ENCODE measurements around the gene SMIM36. TPM values are rescaled to one million over a fixed set of nuclear protein-coding genes. Genes with fewer than 3 reads are reported as not detected.
A peak's percentile ranks its signal among the peaks of the same experiment; 100 is the strongest.

Gene SMIM36
- total and polyA plus RNA-seq, 2 experiments from 2014 or later = not detected

- H2AFZ ChIP-seq = no peak overlapping the region
- no peak overlapping the region for H3K27ac ChIP-seq
- H3K27me3 ChIP-seq = no peaks in the 10 kb centered on the region
- peaks cover 22% of the 10 kb centered on the region for H3K4me1 ChIP-seq (ENCODE audit: insufficient read depth)
- no peak overlapping the region for H3K4me2 ChIP-seq
- DNase-seq (ENCODE audit: low spot score) = no peak
- H3K9me2 ChIP-seq (replicated peaks; ENCODE audit: insufficient read depth) = no peaks in the 10 kb centered on the region
- H3K36me3 ChIP-seq (replicated peaks; ENCODE audit: insufficient read depth, low read depth) = no peaks in the 10 kb centered on the region
- TF ChIP-seq EZH2 (IDR thresholded peaks at IDR 0.05; ENCODE audit: borderline replicate concordance) = no peak
- no peak for TF ChIP-seq EZH2phosphoT487 (IDR thresholded peaks at IDR 0.05; ENCODE audit: low read depth, severe bottlenecking, unreplicated experiment)
- no peak for TF ChIP-seq CTCF (IDR thresholded peaks at IDR 0.05; ENCODE audit: poor library complexity)
- H3K79me2 ChIP-seq = peaks cover 27% of the 10 kb centered on the region
- H3K9me3 ChIP-seq (ENCODE audit: low read depth) = no peaks in the 10 kb centered on the region
- H3K4me3 ChIP-seq = no peak overlapping the region
- 86% methylated on average over 1 of the region's 1 CpG for WGBS (ENCODE audit: low lambda C conversion rate, missing lambda C conversion rate)
- H4K20me1 ChIP-seq (ENCODE audit: insufficient read depth, poor library complexity, severe bottlenecking) = no peaks in the 10 kb centered on the region
These were observed 99.8 kb downstream of the SMIM36 start for GRCh38 chr17:55411463-55411855.

GRCh38 chr17:55410722-55411462 is 100.4 kb downstream of the SMIM36 start:
- TF ChIP-seq EZH2phosphoT487 (IDR thresholded peaks at IDR 0.05; ENCODE audit: low read depth, severe bottlenecking, unreplicated experiment) (no peak), CTCF (IDR thresholded peaks at IDR 0.05; ENCODE audit: poor library complexity) (no peak), EZH2 (IDR thresholded peaks at IDR 0.05; ENCODE audit: borderline replicate concordance) (no peak)
- H3K27me3 ChIP-seq = no peaks in the 10 kb centered on the region
- no peaks in the 10 kb centered on the region for H3K9me2 ChIP-seq (replicated peaks; ENCODE audit: insufficient read depth)
- no peak for DNase-seq (ENCODE audit: low spot score)
- 95% methylated on average over 5 of the region's 5 CpGs for WGBS (ENCODE audit: low lambda C conversion rate, missing lambda C conversion rate)
- no peak overlapping the region for H3K4me2 ChIP-seq
- H4K20me1 ChIP-seq (ENCODE audit: insufficient read depth, poor library complexity, severe bottlenecking) = no peaks in the 10 kb centered on the region
- no peak overlapping the region for H3K4me3 ChIP-seq
- no peak overlapping the region for H2AFZ ChIP-seq
- H3K27ac ChIP-seq = no peak overlapping the region
- no peaks in the 10 kb centered on the region for H3K36me3 ChIP-seq (replicated peaks; ENCODE audit: insufficient read depth, low read depth)
- no peaks in the 10 kb centered on the region for H3K9me3 ChIP-seq (ENCODE audit: low read depth)
- H3K79me2 ChIP-seq = peaks cover 21% of the 10 kb centered on the region
- peaks cover 22% of the 10 kb centered on the region for H3K4me1 ChIP-seq (ENCODE audit: insufficient read depth)

- H3K9me3 ChIP-seq (ENCODE audit: low read depth) = no peaks in the 10 kb centered on the region
- over 99% methylated on average over 4 of the region's 4 CpGs for WGBS (ENCODE audit: low lambda C conversion rate, missing lambda C conversion rate)
- no peak for TF ChIP-seq EZH2phosphoT487 (IDR thresholded peaks at IDR 0.05; ENCODE audit: low read depth, severe bottlenecking, unreplicated experiment)
- TF ChIP-seq EZH2 (IDR thresholded peaks at IDR 0.05; ENCODE audit: borderline replicate concordance) = no peak
- no peak for TF ChIP-seq CTCF (IDR thresholded peaks at IDR 0.05; ENCODE audit: poor library complexity)
- H4K20me1 ChIP-seq (ENCODE audit: insufficient read depth, poor library complexity, severe bottlenecking) = no peaks in the 10 kb centered on the region
- no peaks in the 10 kb centered on the region for H3K9me2 ChIP-seq (replicated peaks; ENCODE audit: insufficient read depth)
- peaks cover 22% of the 10 kb centered on the region for H3K4me1 ChIP-seq (ENCODE audit: insufficient read depth)
- H3K79me2 ChIP-seq = peaks cover 7% of the 10 kb centered on the region
- peak overlapping the region; percentile 52 for H3K27ac ChIP-seq
- no peaks in the 10 kb centered on the region for H3K27me3 ChIP-seq
- no peak for DNase-seq (ENCODE audit: low spot score)
- no peak overlapping the region for H3K4me2 ChIP-seq
- H3K36me3 ChIP-seq (replicated peaks; ENCODE audit: insufficient read depth, low read depth) = no peaks in the 10 kb centered on the region
- no peak overlapping the region for H2AFZ ChIP-seq
- H3K4me3 ChIP-seq = no peak overlapping the region
These were observed 102.0 kb downstream of the SMIM36 start for GRCh38 chr17:55409030-55409800.

Measured in hepatocyte (in vitro differentiated cells).